Lung (tissue), 12 donors: ENCODE results near the gene FUT8. TPM values are rescaled to one million over a fixed set of nuclear protein-coding genes. Genes with fewer than 3 reads are reported as not detected.

Source experiments
- ATAC-seq: fragments of 200-7000 bp; cut with Tn5 transposase; one replicate; pipeline ENCODE4 v1.9.1; 2020; ENCODE audit warnings: moderate number of reproducible peaks; ENCODE audit not compliant: insufficient read depth, low FRiP score
- DNase-seq, 3 donors: peaks; one replicate each; pipeline ENCODE4 v3.0.0-alpha.2; 2013 to 2017
- H3K27ac ChIP-seq, 2 donors: one replicate each; pipeline ENCODE4 v1.5.1; 2013; ENCODE audit warnings: mild to moderate bottlenecking in 2 of 2, moderate library complexity in 2 of 2, control low read depth in 1 of 2, inconsistent platforms in 1 of 2, low read depth in 1 of 2, low read length in 1 of 2
- H3K27me3 ChIP-seq, 3 donors: one replicate each; pipeline ENCODE4 v1.5.1; 2013; ENCODE audit warnings: low read length in 2 of 3; ENCODE audit not compliant: control insufficient read depth in 3 of 3, insufficient read depth in 3 of 3
- H3K36me3 ChIP-seq, 4 donors: one replicate each; pipeline ENCODE4 v1.5.1; 2013; ENCODE audit warnings: low read length in 4 of 4, mild to moderate bottlenecking in 1 of 4, moderate library complexity in 1 of 4; ENCODE audit not compliant: control insufficient read depth in 4 of 4, insufficient read depth in 4 of 4
- H3K4me1 ChIP-seq, 5 donors: one replicate each; pipeline ENCODE4 v1.5.1; 2013; ENCODE audit warnings: low read length in 5 of 5, mild to moderate bottlenecking in 2 of 5, moderate library complexity in 1 of 5; ENCODE audit not compliant: control insufficient read depth in 5 of 5, insufficient read depth in 5 of 5
- H3K4me3 ChIP-seq: one replicate; pipeline ENCODE4 v1.5.1; 2013; ENCODE audit warnings: mild to moderate bottlenecking, control low read depth, moderate library complexity
- H3K9ac ChIP-seq, 2 donors: one replicate each; pipeline ENCODE4 v1.5.1; 2013; ENCODE audit warnings: low read length in 2 of 2, control low read depth in 1 of 2; ENCODE audit not compliant: insufficient read depth in 1 of 2
- H3K9me3 ChIP-seq, 4 donors: one replicate each; pipeline ENCODE4 v1.5.1; 2013; ENCODE audit warnings: low read length in 3 of 4, mild to moderate bottlenecking in 1 of 4, moderate library complexity in 1 of 4; ENCODE audit not compliant: control insufficient read depth in 4 of 4, insufficient read depth in 3 of 4
- CTCF ChIP-seq: IDR thresholded peaks from 2 replicates; pipeline ENCODE4 v1.5.1; 2012; ENCODE audit warnings: mild to moderate bottlenecking; ENCODE audit errors: control extremely low read depth, extremely low read depth
- WGBS, 2 donors: extraction: QIAGEN DNeasy Blood & Tissue Kit; methylation state at CpG; one replicate each; pipeline ENCODE4 v1.1.7; 2013; 5-methylcytosine and 5-hydroxymethylcytosine counted together
- polyA plus RNA-seq, 2 donors: library from polyadenylated mRNA; stranded (reverse); fragments of 200-250 nt; gene quantifications; one replicate each; pipeline ENCODE4 v1.2.1, GENCODE V29; 2013
- total RNA-seq, 2 donors: library from RNA; depleted of rRNA in 1 of 2; stranded (reverse); fragments of >200 nt in 1 of 2; gene quantifications; one replicate each; pipeline ENCODE4 v1.2.1, GENCODE V29; 2014 to 2021
- donor health status: control.
- donor health status: control.
- donor health status: Bipolar disorder and iron deficiency.
- donor health status: healthy.
- donor health status: DM: yes; HTN: yes; CAD: no.

FUT8 gene
- total and polyA plus RNA-seq, 4 donors: 9.9 to 98.5 (median 25.8) TPM

GRCh38 chr14:65370801-65371248 lies 41.7 kb upstream of the FUT8 start:
- ATAC-seq (no peak), DNase-seq (no peak)
- Histone ChIP-seq H3K27me3 (no peaks in the 10 kb centered on the region), H3K9ac (no peak overlapping the region), H3K27ac (no peak overlapping the region), H3K9me3 (no peaks in the 10 kb centered on the region), H3K4me1 (no peaks in the 10 kb centered on the region), H3K36me3 (no peaks in the 10 kb centered on the region), H3K4me3 (no peak overlapping the region)
- 76 to 83% methylated on average over 7 of the region's 7 CpGs for WGBS, 2 donors
- no peak for TF ChIP-seq CTCF

- no peak for TF ChIP-seq CTCF
- Histone ChIP-seq H3K27me3 (no peaks in the 10 kb centered on the region), H3K4me3 (no peak overlapping the region), H3K36me3 (no peaks in the 10 kb centered on the region), H3K27ac (no peak overlapping the region), H3K9ac (no peak overlapping the region), H3K4me1 (no peaks in the 10 kb centered on the region), H3K9me3 (no peaks in the 10 kb centered on the region)
- ATAC-seq: no peak
- WGBS, 2 donors: 88 to 91% methylated on average over 2 of the region's 2 CpGs
- DNase-seq: no peak
Observed at GRCh38 chr14:65371784-65372183, 40.7 kb upstream of the FUT8 start.

- TF ChIP-seq CTCF: no peak
- DNase-seq (no peak), ATAC-seq (no peak)
- Histone ChIP-seq H3K36me3 (no peaks in the 10 kb centered on the region), H3K9me3 (no peaks in the 10 kb centered on the region), H3K27ac (no peak overlapping the region), H3K4me3 (no peak overlapping the region), H3K27me3 (no peaks in the 10 kb centered on the region), H3K9ac (no peak overlapping the region), H3K4me1 (no peaks in the 10 kb centered on the region)
- 62 to 75% methylated on average over 15 of the region's 15 CpGs for WGBS, 2 donors
Observed at GRCh38 chr14:65373016-65373670, 39.4 kb upstream of the FUT8 start.

- Histone ChIP-seq H3K4me3 (no peak overlapping the region), H3K27me3 (no peaks in the 10 kb centered on the region)
Observed at GRCh38 chr14:65373671-65374039, 38.9 kb upstream of the FUT8 start.

More at GRCh38 chr14:65373671-65374039, 38.9 kb upstream of the FUT8 start:
- Histone ChIP-seq H3K4me1 (no peaks in the 10 kb centered on the region), H3K9ac (no peak overlapping the region), H3K9me3 (no peaks in the 10 kb centered on the region), H3K27ac (no peak overlapping the region), H3K36me3 (no peaks in the 10 kb centered on the region)
- ATAC-seq (no peak), DNase-seq (no peak)
- 74 to 92% methylated on average over 8 of the region's 8 CpGs for WGBS, 2 donors
- no peak for TF ChIP-seq CTCF
